ENCODE data around the gene PCED1B. TPM values are rescaled to one million over a fixed set of nuclear protein-coding genes. Genes with fewer than 3 reads are reported as not detected.

Gene PCED1B
- total RNA-seq, 1 experiment from 2014 or later = 0.86 TPM

GRCh38 chr12:47033081-47033480 is 46.3 kb upstream of the PCED1B start:
- ChIA-PET RAD21 (ENCODE audit: low non-redundant PET in 1 of 2, low total read pairs in 2 of 2, uncharacterized antibody in 2 of 2, unreplicated experiment in 2 of 2) (interaction anchor here (1.0 to 1.8 kb wide), 9 partner anchors 273 to 654 kb away, joined by 3 to 10 read pairs (median 4); no protein-coding TSS in a partner anchor), POLR2A (no interaction called here), CTCF (interaction anchor here (0.6 to 4.0 kb wide), 22 partner anchors 9 to 908 kb away, joined by 3 to 57 read pairs (median 6); no protein-coding TSS in a partner anchor)
- Histone ChIP-seq H3K9me2 (ENCODE audit: insufficient read depth) (no peaks in the 10 kb centered on the region), H4K20me1 (ENCODE audit: insufficient read depth) (no peaks in the 10 kb centered on the region), H2AFZ (ENCODE audit: low read depth, low read length, poor library complexity, severe bottlenecking) (peak overlapping the region; percentile 6), H3K4me3 (replicated peaks in 1 of 2; ENCODE audit: low read depth in 1 of 2, low read length in 2 of 2) (no peak overlapping the region), H3K27ac (ENCODE audit: low read depth, low read length) (no peak overlapping the region), H3K79me2 (ENCODE audit: insufficient read depth, low read length) (no peaks in the 10 kb centered on the region), H3K27me3 (ENCODE audit: insufficient read depth, low read length) (no peaks in the 10 kb centered on the region), H3K36me3 (ENCODE audit: control insufficient read depth in 1 of 2, insufficient read depth in 2 of 2, low read length in 2 of 2) (no peaks in the 10 kb centered on the region), H3K4me1 (ENCODE audit: control insufficient read depth in 1 of 2, insufficient read depth in 2 of 2, low read length in 2 of 2) (peaks cover 3 to 6% of the 10 kb centered on the region in 2 experiments; a peak in 3 of 4 replicates), H3K9ac (ENCODE audit: low read length) (no peak overlapping the region), H3K4me2 (ENCODE audit: low read length) (no peak overlapping the region), H3K9me3 (ENCODE audit: control insufficient read depth in 1 of 2, insufficient read depth in 1 of 2, low read depth in 1 of 2, low read length in 2 of 2) (no peaks in the 10 kb centered on the region)
- no TSS peak for BruUV-seq (replicated peaks)
- intact Hi-C loops (cut with micrococcal nuclease) = loop anchor here (5.0 to 10.0 kb wide), 3 partner anchors 514 to 804 kb away; partner anchors contain the start of gene SLC48A1
- ATAC-seq = peak; percentile 46; the same call in 1 of the 2 replicates
- no peak for TF ChIP-seq TCF7L2 (IDR thresholded peaks at IDR 0.05; ENCODE audit: borderline replicate concordance, extremely low read depth, insufficient read depth, insufficient read length)
- TF ChIP-seq, protein P1, sequence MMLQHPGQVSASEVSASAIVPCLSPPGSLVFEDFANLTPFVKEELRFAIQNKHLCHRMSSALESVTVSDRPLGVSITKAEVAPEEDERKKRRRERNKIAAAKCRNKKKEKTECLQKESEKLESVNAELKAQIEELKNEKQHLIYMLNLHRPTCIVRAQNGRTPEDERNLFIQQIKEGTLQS (IDR thresholded peaks at IDR 0.05) = no peak
- TF ChIP-seq SRF (IDR thresholded peaks at IDR 0.05; ENCODE audit: low read depth) = no peak
- no peak for DNase-seq (ENCODE audit: low read depth, low spot score)

- CTCF ChIA-PET = interaction anchor here (0.6 to 4.0 kb wide), 7 partner anchors 21 to 733 kb away, joined by 3 to 57 read pairs (median 11); no protein-coding TSS in a partner anchor
- H4K20me1 ChIP-seq (ENCODE audit: insufficient read depth) = no peaks in the 10 kb centered on the region
- H3K79me2 ChIP-seq (ENCODE audit: insufficient read depth, low read length) = no peaks in the 10 kb centered on the region
- no TSS peak for BruUV-seq (replicated peaks)
- H3K27ac ChIP-seq (ENCODE audit: low read depth, low read length) = no peak overlapping the region
- H3K4me2 ChIP-seq (ENCODE audit: low read length) = 0 out of 2 replicates have a peak overlapping the region, but pooled peaks have one; percentile 2
- POLR2A ChIA-PET = interaction anchor here (1.2 kb wide), 1 partner anchor 374 kb away, joined by 3 read pairs; no protein-coding TSS in a partner anchor
- H3K9ac ChIP-seq (ENCODE audit: low read length) = no peak overlapping the region
- no peaks in the 10 kb centered on the region for H3K36me3 ChIP-seq (ENCODE audit: control insufficient read depth in 1 of 2, insufficient read depth in 2 of 2, low read length in 2 of 2)
- no peaks in the 10 kb centered on the region for H3K9me3 ChIP-seq (ENCODE audit: control insufficient read depth in 1 of 2, insufficient read depth in 1 of 2, low read depth in 1 of 2, low read length in 2 of 2)
- intact Hi-C loops (cut with micrococcal nuclease) = loop anchor here (5.0 to 10.0 kb wide), 3 partner anchors 513 to 803 kb away; partner anchors contain the start of gene SLC48A1
- no peaks in the 10 kb centered on the region for H3K9me2 ChIP-seq (ENCODE audit: insufficient read depth)
- DNase-seq (ENCODE audit: low read depth, low spot score) = no peak
- H3K4me1 ChIP-seq (ENCODE audit: control insufficient read depth in 1 of 2, insufficient read depth in 2 of 2, low read length in 2 of 2) = peaks cover 3 to 6% of the 10 kb centered on the region in 2 experiments; a peak in 3 of 4 replicates
- H3K4me3 ChIP-seq (replicated peaks in 1 of 2; ENCODE audit: low read depth in 1 of 2, low read length in 2 of 2) = no peak overlapping the region
- no peaks in the 10 kb centered on the region for H3K27me3 ChIP-seq (ENCODE audit: insufficient read depth, low read length)
- no peak for TF ChIP-seq POLR2AphosphoS5 (IDR thresholded peaks at IDR 0.05; ENCODE audit: low read depth, low read length)
- TF ChIP-seq YY1 (IDR thresholded peaks at IDR 0.05; ENCODE audit: extremely low read depth, insufficient replicate concordance, low read depth, low read length) = no peak
- no peak for TF ChIP-seq TCF7L2 (IDR thresholded peaks at IDR 0.05; ENCODE audit: borderline replicate concordance, extremely low read depth, insufficient read depth, insufficient read length)
- TF ChIP-seq EZH2 (IDR thresholded peaks at IDR 0.05) = no peak
- TF ChIP-seq SIN3A (IDR thresholded peaks at IDR 0.05; ENCODE audit: low read depth) = no peak
- RAD21 ChIA-PET (ENCODE audit: low non-redundant PET in 1 of 2, low total read pairs in 2 of 2, uncharacterized antibody in 2 of 2, unreplicated experiment in 2 of 2) = interaction anchor here in 1 of 2 experiments (1.8 kb wide), 1 partner anchor 374 kb away, joined by 7 read pairs; no protein-coding TSS in a partner anchor
- H2AFZ ChIP-seq (ENCODE audit: low read depth, low read length, poor library complexity, severe bottlenecking) = no peak overlapping the region
- ATAC-seq = no peak
Measured at GRCh38 chr12:47033789-47034555, 45.4 kb upstream of the PCED1B start.

Measured in HCT116 (cell line).